Measurements from ENCODE around the gene CXorf58. TPM values are rescaled to one million over a fixed set of nuclear protein-coding genes. Genes with fewer than 3 reads are reported as not detected.

Gene CXorf58
- total RNA-seq, 1 donor: not detected

- Histone ChIP-seq H3K27ac (ENCODE audit: low read depth, low read length) (peak overlapping the region; percentile 62), H3K4me2 (ENCODE audit: insufficient read depth, low read length) (peak overlapping the region; percentile 13)
Measured at GRCh38 chrX:23896981-23897380, 10.8 kb upstream of the CXorf58 start.

GRCh38 chrX:23898412-23898959 is 9.3 kb upstream of the CXorf58 start:
- peak overlapping the region; percentile 60 for H3K27ac ChIP-seq (ENCODE audit: low read depth, low read length)
- H3K4me3 ChIP-seq (ENCODE audit: insufficient read depth, low read length): no peak overlapping the region
- no peaks in the 10 kb centered on the region for H3K9me3 ChIP-seq (ENCODE audit: low read depth, low read length)
- H3K4me2 ChIP-seq (ENCODE audit: insufficient read depth, low read length): no peak overlapping the region
- H3K27me3 ChIP-seq (ENCODE audit: insufficient read depth, low read length): no peaks in the 10 kb centered on the region
- no peaks in the 10 kb centered on the region for H4K20me1 ChIP-seq (ENCODE audit: insufficient read depth, low read length)
- no peak for DNase-seq (ENCODE audit: insufficient read length, low spot score, missing footprints)
- TF ChIP-seq CTCF (IDR thresholded peaks at IDR 0.05; ENCODE audit: extremely low read depth, low read depth, low read length): no peak
- no peaks in the 10 kb centered on the region for H3K36me3 ChIP-seq (ENCODE audit: insufficient read depth, low read length)
- H3K79me2 ChIP-seq (ENCODE audit: insufficient read depth, low read length): no peaks in the 10 kb centered on the region
- no peak overlapping the region for H2AFZ ChIP-seq (ENCODE audit: low read length)
- H3K4me1 ChIP-seq (ENCODE audit: insufficient read depth, low read length): peaks cover 40% of the 10 kb centered on the region

More at GRCh38 chrX:23896981-23897380, 10.8 kb upstream of the CXorf58 start:
- DNase-seq (ENCODE audit: insufficient read length, low spot score, missing footprints): no peak
- Histone ChIP-seq H3K4me3 (ENCODE audit: insufficient read depth, low read length) (no peak overlapping the region), H3K4me1 (ENCODE audit: insufficient read depth, low read length) (peaks cover 35% of the 10 kb centered on the region), H3K9me3 (ENCODE audit: low read depth, low read length) (no peaks in the 10 kb centered on the region), H2AFZ (ENCODE audit: low read length) (no peak overlapping the region), H3K36me3 (ENCODE audit: insufficient read depth, low read length) (no peaks in the 10 kb centered on the region), H3K79me2 (ENCODE audit: insufficient read depth, low read length) (no peaks in the 10 kb centered on the region), H3K27me3 (ENCODE audit: insufficient read depth, low read length) (no peaks in the 10 kb centered on the region), H4K20me1 (ENCODE audit: insufficient read depth, low read length) (no peaks in the 10 kb centered on the region)
- no peak for TF ChIP-seq CTCF (IDR thresholded peaks at IDR 0.05; ENCODE audit: extremely low read depth, low read depth, low read length)

- H3K79me2 ChIP-seq (ENCODE audit: insufficient read depth, low read length): no peaks in the 10 kb centered on the region
- H3K4me2 ChIP-seq (ENCODE audit: insufficient read depth, low read length): no peak overlapping the region
- no peak overlapping the region for H2AFZ ChIP-seq (ENCODE audit: low read length)
- peak overlapping the region; percentile 56 for H3K27ac ChIP-seq (ENCODE audit: low read depth, low read length)
- no peak overlapping the region for H3K4me3 ChIP-seq (ENCODE audit: insufficient read depth, low read length)
- TF ChIP-seq CTCF (IDR thresholded peaks at IDR 0.05; ENCODE audit: extremely low read depth, low read depth, low read length): no peak
- H3K9me3 ChIP-seq (ENCODE audit: low read depth, low read length): no peaks in the 10 kb centered on the region
- DNase-seq (ENCODE audit: insufficient read length, low spot score, missing footprints): no peak
- no peaks in the 10 kb centered on the region for H4K20me1 ChIP-seq (ENCODE audit: insufficient read depth, low read length)
- H3K36me3 ChIP-seq (ENCODE audit: insufficient read depth, low read length): no peaks in the 10 kb centered on the region
- H3K27me3 ChIP-seq (ENCODE audit: insufficient read depth, low read length): no peaks in the 10 kb centered on the region
- H3K4me1 ChIP-seq (ENCODE audit: insufficient read depth, low read length): peaks cover 40% of the 10 kb centered on the region
Measured at GRCh38 chrX:23900220-23900797, 7.5 kb upstream of the CXorf58 start.

GRCh38 chrX:23901060-23901459 is 6.7 kb upstream of the CXorf58 start:
- Histone ChIP-seq H3K4me3 (ENCODE audit: insufficient read depth, low read length) (no peak overlapping the region), H3K79me2 (ENCODE audit: insufficient read depth, low read length) (no peaks in the 10 kb centered on the region), H4K20me1 (ENCODE audit: insufficient read depth, low read length) (no peaks in the 10 kb centered on the region), H3K4me1 (ENCODE audit: insufficient read depth, low read length) (peaks cover 40% of the 10 kb centered on the region), H2AFZ (ENCODE audit: low read length) (no peak overlapping the region), H3K4me2 (ENCODE audit: insufficient read depth, low read length) (no peak overlapping the region), H3K27ac (ENCODE audit: low read depth, low read length) (peak overlapping the region; percentile 56), H3K36me3 (ENCODE audit: insufficient read depth, low read length) (no peaks in the 10 kb centered on the region), H3K27me3 (ENCODE audit: insufficient read depth, low read length) (no peaks in the 10 kb centered on the region), H3K9me3 (ENCODE audit: low read depth, low read length) (no peaks in the 10 kb centered on the region)
- no peak for TF ChIP-seq CTCF (IDR thresholded peaks at IDR 0.05; ENCODE audit: extremely low read depth, low read depth, low read length)
- no peak for DNase-seq (ENCODE audit: insufficient read length, low spot score, missing footprints)

All from osteoblast (primary cell).